ENCODE data around the gene SUPT3H. TPM values are rescaled to one million over a fixed set of nuclear protein-coding genes. Genes with fewer than 3 reads are reported as not detected.

The SUPT3H gene
- total RNA-seq, 1 donor from 2014 or later: 16.0 TPM

GRCh38 chr6:45394586-45395095 lies 16.9 kb upstream of the SUPT3H start:
- no peak overlapping the region for H3K27ac Mint-ChIP-seq (ENCODE audit: unreplicated experiment)
- TF ChIP-seq CTCF (IDR thresholded peaks at IDR 0.05; ENCODE audit: partially characterized antibody, unreplicated experiment): no peak

GRCh38 chr6:45388328-45388727 lies 10.6 kb upstream of the SUPT3H start:
- H3K4me3 Mint-ChIP-seq (ENCODE audit: unreplicated experiment): no peak overlapping the region
- TF ChIP-seq CTCF (IDR thresholded peaks at IDR 0.05; ENCODE audit: partially characterized antibody, unreplicated experiment): no peak
- peaks cover 8% of the 10 kb centered on the region for H3K36me3 Mint-ChIP-seq (ENCODE audit: unreplicated experiment)
- H3K27ac Mint-ChIP-seq (ENCODE audit: unreplicated experiment): no peak overlapping the region
- no peak for DNase-seq
- H3K9me3 Mint-ChIP-seq (ENCODE audit: unreplicated experiment): no peaks in the 10 kb centered on the region
- H3K4me1 Mint-ChIP-seq (ENCODE audit: low read depth, unreplicated experiment): no peaks in the 10 kb centered on the region
- H3K27me3 Mint-ChIP-seq (ENCODE audit: unreplicated experiment): no peaks in the 10 kb centered on the region

More at GRCh38 chr6:45394586-45395095, 16.9 kb upstream of the SUPT3H start:
- H3K36me3 Mint-ChIP-seq (ENCODE audit: unreplicated experiment): peaks cover 16% of the 10 kb centered on the region
- H3K4me1 Mint-ChIP-seq (ENCODE audit: low read depth, unreplicated experiment): no peaks in the 10 kb centered on the region
- no peak for DNase-seq
- H3K4me3 Mint-ChIP-seq (ENCODE audit: unreplicated experiment): no peak overlapping the region
- no peaks in the 10 kb centered on the region for H3K27me3 Mint-ChIP-seq (ENCODE audit: unreplicated experiment)
- H3K9me3 Mint-ChIP-seq (ENCODE audit: unreplicated experiment): peaks cover 2% of the 10 kb centered on the region

- Mint-ChIP-seq H3K4me1 (ENCODE audit: low read depth, unreplicated experiment) (no peaks in the 10 kb centered on the region), H3K36me3 (ENCODE audit: unreplicated experiment) (no peaks in the 10 kb centered on the region), H3K9me3 (ENCODE audit: unreplicated experiment) (no peaks in the 10 kb centered on the region), H3K27ac (ENCODE audit: unreplicated experiment) (no peak overlapping the region), H3K4me3 (ENCODE audit: unreplicated experiment) (no peak overlapping the region), H3K27me3 (ENCODE audit: unreplicated experiment) (no peaks in the 10 kb centered on the region)
- no peak for TF ChIP-seq CTCF (IDR thresholded peaks at IDR 0.05; ENCODE audit: partially characterized antibody, unreplicated experiment)
- no peak for DNase-seq
Observed at GRCh38 chr6:45387236-45387635, 9.5 kb upstream of the SUPT3H start.

GRCh38 chr6:45386501-45386900 lies 8.8 kb upstream of the SUPT3H start:
- no peaks in the 10 kb centered on the region for H3K27me3 Mint-ChIP-seq (ENCODE audit: unreplicated experiment)
- no peaks in the 10 kb centered on the region for H3K9me3 Mint-ChIP-seq (ENCODE audit: unreplicated experiment)
- no peaks in the 10 kb centered on the region for H3K4me1 Mint-ChIP-seq (ENCODE audit: low read depth, unreplicated experiment)
- DNase-seq: no peak
- H3K4me3 Mint-ChIP-seq (ENCODE audit: unreplicated experiment): no peak overlapping the region
- H3K27ac Mint-ChIP-seq (ENCODE audit: unreplicated experiment): no peak overlapping the region
- TF ChIP-seq CTCF (IDR thresholded peaks at IDR 0.05; ENCODE audit: partially characterized antibody, unreplicated experiment): no peak
- H3K36me3 Mint-ChIP-seq (ENCODE audit: unreplicated experiment): no peaks in the 10 kb centered on the region

- Mint-ChIP-seq H3K9me3 (ENCODE audit: unreplicated experiment) (peaks cover 4% of the 10 kb centered on the region), H3K4me3 (ENCODE audit: unreplicated experiment) (no peak overlapping the region)
- no peak for TF ChIP-seq CTCF (IDR thresholded peaks at IDR 0.05; ENCODE audit: partially characterized antibody, unreplicated experiment)
Observed at GRCh38 chr6:45382391-45382790, 4.7 kb upstream of the SUPT3H start.

More at GRCh38 chr6:45382391-45382790, 4.7 kb upstream of the SUPT3H start:
- H3K27ac Mint-ChIP-seq (ENCODE audit: unreplicated experiment): no peak overlapping the region
- H3K36me3 Mint-ChIP-seq (ENCODE audit: unreplicated experiment): no peaks in the 10 kb centered on the region
- H3K4me1 Mint-ChIP-seq (ENCODE audit: low read depth, unreplicated experiment): no peaks in the 10 kb centered on the region
- H3K27me3 Mint-ChIP-seq (ENCODE audit: unreplicated experiment): peaks cover 5% of the 10 kb centered on the region
- no peak for DNase-seq
